ENCODE results near the gene TMED10.

DNA sequence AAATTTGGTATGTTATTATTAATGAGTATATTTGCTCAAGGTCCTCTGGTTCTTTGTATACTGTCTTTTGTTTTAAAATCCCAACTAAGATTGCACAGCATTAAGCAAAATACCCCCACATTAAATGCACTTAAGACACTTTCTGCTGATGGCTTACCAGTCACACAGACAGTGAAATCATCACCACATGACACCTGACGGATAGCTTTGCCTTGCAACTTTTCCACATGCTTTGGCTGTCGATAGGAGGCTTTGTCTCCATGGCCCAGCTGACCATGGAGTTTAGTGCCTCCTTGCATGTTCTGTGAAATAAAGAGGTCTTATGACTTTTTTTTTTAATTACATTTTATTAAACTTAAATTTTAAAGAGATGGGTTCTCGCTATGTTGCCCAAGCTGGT lies 69.2 kb downstream of the TMED10 start:
- TF ChIP-seq POLR2A (IDR thresholded peaks at IDR 0.05; ENCODE audit: low read length) (no peak), GATA1 (IDR thresholded peaks at IDR 0.05; ENCODE audit: low read depth, low read length) (no peak)

Measured in erythroblast (primary cell).